ENCODE measurements around the gene CGGBP1.

GRCh38 chr3:88005066-88005465 lies 53.7 kb downstream of the CGGBP1 start:
- TF ChIP-seq CTCF (IDR thresholded peaks at IDR 0.05 in 8 of 11, conservative IDR thresholded peaks at IDR 0.05 in 3 of 11) (peak in 8 of 11 experiments; percentile 9 to 53 (median 40)), POLR2A (IDR thresholded peaks at IDR 0.05) (no peak), POLR2AphosphoS5 (IDR thresholded peaks at IDR 0.05) (no peak)
